Psoas muscle (tissue), 8 donors: Measurements from ENCODE around the gene UNC5C. TPM values are rescaled to one million over a fixed set of nuclear protein-coding genes. Genes with fewer than 3 reads are reported as not detected.

Source experiments
- ATAC-seq, 4 donors: fragments of 200-7000 bp; cut with Tn5 transposase; one replicate each; pipeline ENCODE4 v1.9.1; 2020; ENCODE audit warnings: moderate library complexity in 3 of 4, mild to moderate bottlenecking in 2 of 4
- DNase-seq, 2 donors: peaks; one replicate each; pipeline ENCODE4 v3.0.0-alpha.2; 2020
- H3K27ac ChIP-seq: fragments of 200-600 bp; one replicate; pipeline ENCODE4 v1.8.0; 2022
- H3K27me3 ChIP-seq, 3 donors: fragments of 200-600 bp in 1 of 3; one replicate each; pipeline versions ENCODE4 v1.6.1 to v1.8.0; 2013 to 2022; ENCODE audit warnings: low read length in 2 of 3, mild to moderate bottlenecking in 2 of 3, moderate library complexity in 1 of 3; ENCODE audit not compliant: insufficient read depth in 3 of 3
- H3K36me3 ChIP-seq, 2 donors: fragments of 200-600 bp in 1 of 2; one replicate each; pipeline versions ENCODE4 v1.6.1 to v1.8.0; 2013 to 2022; ENCODE audit warnings: low read depth in 1 of 2, mild to moderate bottlenecking in 1 of 2, moderate library complexity in 1 of 2; ENCODE audit not compliant: insufficient read depth in 1 of 2
- H3K4me1 ChIP-seq: fragments of 200-600 bp; one replicate; pipeline ENCODE4 v1.8.0; 2022
- H3K4me3 ChIP-seq: fragments of 200-600 bp; one replicate; pipeline ENCODE4 v1.8.0; 2022; ENCODE audit warnings: mild to moderate bottlenecking
- H3K9me3 ChIP-seq: fragments of 200-600 bp; one replicate; pipeline ENCODE4 v1.8.0; 2022
- WGBS, 3 donors: extraction: QIAGEN DNeasy Blood & Tissue Kit; methylation state at CpG; one replicate each; pipeline versions ENCODE4 v1.1.6 to v1.1.7; 2013; 5-methylcytosine and 5-hydroxymethylcytosine counted together
- intact Hi-C, 2 donors: fragments of 100-400 bp; cut with DNase I; formaldehyde crosslinking; loops; one replicate each; pipeline versions ENCODE4 v1.11.0 to v1.14.2; 2022
- polyA plus RNA-seq, 3 donors: library from polyadenylated mRNA; stranded (reverse); fragments of 200-250 nt; gene quantifications; one replicate each; pipeline ENCODE4 v1.2.3, GENCODE V29; 2013
- total RNA-seq, 4 donors: library from RNA; stranded (reverse); fragmentation: NEBNext Ultra II Directional in 2 of 4; extraction: Animal tissue kit (Norgen Biotek cat#: 25700) in 2 of 4; gene quantifications; one replicate each; pipeline versions ENCODE4 v1.2.1 to v1.2.4, GENCODE V29; 2021 to 2023
- TF ChIP-seq, protein P1 (sequence below): fragments of 200-600 bp; IDR thresholded peaks from one replicate; pipeline ENCODE4 v1.8.0; 2022; ENCODE audit warnings: antibody characterized with exemption
- donor health status: healthy with polysubstance abuse.
- donor health status: DM: no; HTN: no; CAD: no; lungs with moderate emphysema.
- donor health status: Bipolar disorder and iron deficiency.
- donor health status: healthy.
- donor health status: DM: yes; HTN: yes; CAD: no.
- donor health status: DM: no; HTN: no; CAD: no.
- donor health status: DM: no; HTN: no; CAD: no.
- donor health status: DM: yes; HTN: yes; CAD: no.

The UNC5C gene
- total and polyA plus RNA-seq, 7 donors, result 0.04 to 1.1 (median 0.19) TPM

GRCh38 chr4:95465010-95465409 lies 83.8 kb downstream of the UNC5C start:
- Histone ChIP-seq H3K27me3 (no peaks in the 10 kb centered on the region), H3K36me3 (no peaks in the 10 kb centered on the region), H3K27ac (no peak overlapping the region), H3K9me3 (no peaks in the 10 kb centered on the region), H3K4me1 (no peaks in the 10 kb centered on the region), H3K4me3 (no peak overlapping the region)
- DNase-seq (no peak), ATAC-seq (no peak)
- WGBS, 3 donors, result 33 to 37% (median 36%) methylated on average over 6 of the region's 6 CpGs
- TF ChIP-seq, protein P1, sequence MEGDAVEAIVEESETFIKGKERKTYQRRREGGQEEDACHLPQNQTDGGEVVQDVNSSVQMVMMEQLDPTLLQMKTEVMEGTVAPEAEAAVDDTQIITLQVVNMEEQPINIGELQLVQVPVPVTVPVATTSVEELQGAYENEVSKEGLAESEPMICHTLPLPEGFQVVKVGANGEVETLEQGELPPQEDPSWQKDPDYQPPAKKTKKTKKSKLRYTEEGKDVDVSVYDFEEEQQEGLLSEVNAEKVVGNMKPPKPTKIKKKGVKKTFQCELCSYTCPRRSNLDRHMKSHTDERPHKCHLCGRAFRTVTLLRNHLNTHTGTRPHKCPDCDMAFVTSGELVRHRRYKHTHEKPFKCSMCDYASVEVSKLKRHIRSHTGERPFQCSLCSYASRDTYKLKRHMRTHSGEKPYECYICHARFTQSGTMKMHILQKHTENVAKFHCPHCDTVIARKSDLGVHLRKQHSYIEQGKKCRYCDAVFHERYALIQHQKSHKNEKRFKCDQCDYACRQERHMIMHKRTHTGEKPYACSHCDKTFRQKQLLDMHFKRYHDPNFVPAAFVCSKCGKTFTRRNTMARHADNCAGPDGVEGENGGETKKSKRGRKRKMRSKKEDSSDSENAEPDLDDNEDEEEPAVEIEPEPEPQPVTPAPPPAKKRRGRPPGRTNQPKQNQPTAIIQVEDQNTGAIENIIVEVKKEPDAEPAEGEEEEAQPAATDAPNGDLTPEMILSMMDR, result no peak
- intact Hi-C loops, result no loop called here

GRCh38 chr4:95462921-95463320 lies 85.9 kb downstream of the UNC5C start:
- Histone ChIP-seq H3K4me1 (no peaks in the 10 kb centered on the region), H3K36me3 (no peaks in the 10 kb centered on the region), H3K4me3 (no peak overlapping the region), H3K27me3 (no peaks in the 10 kb centered on the region), H3K27ac (no peak overlapping the region), H3K9me3 (no peaks in the 10 kb centered on the region)
- DNase-seq (no peak), ATAC-seq (no peak)
- intact Hi-C loops, result no loop called here
- TF ChIP-seq, protein P1, result no peak
- 78 to 90% (median 83%) methylated on average over 8 of the region's 8 CpGs for WGBS, 3 donors

- H3K27me3 ChIP-seq, result no peaks in the 10 kb centered on the region
- no peak for ATAC-seq
Observed at GRCh38 chr4:95457353-95457752, 91.4 kb downstream of the UNC5C start.

GRCh38 chr4:95450294-95450693 lies 98.5 kb downstream of the UNC5C start:
- ATAC-seq (no peak), DNase-seq (no peak)
- 66 to 85% (median 82%) methylated on average over 2 of the region's 2 CpGs for WGBS, 3 donors
- TF ChIP-seq, protein P1, result no peak
- Histone ChIP-seq H3K27ac (no peak overlapping the region), H3K4me3 (no peak overlapping the region), H3K36me3 (no peaks in the 10 kb centered on the region), H3K27me3 (peaks cover 0 to 3% (median 0%) of the 10 kb centered on the region in 3 donors), H3K4me1 (no peaks in the 10 kb centered on the region), H3K9me3 (no peaks in the 10 kb centered on the region)
- intact Hi-C loops, result no loop called here

More at GRCh38 chr4:95457353-95457752, 91.4 kb downstream of the UNC5C start:
- TF ChIP-seq, protein P1, result no peak
- H3K4me1 ChIP-seq, result no peaks in the 10 kb centered on the region
- DNase-seq, result no peak
- intact Hi-C loops, result no loop called here
- 33 to 38% (median 38%) methylated on average over 4 of the region's 4 CpGs for WGBS, 3 donors
- no peaks in the 10 kb centered on the region for H3K36me3 ChIP-seq
- no peak overlapping the region for H3K27ac ChIP-seq
- H3K9me3 ChIP-seq, result no peaks in the 10 kb centered on the region
- no peak overlapping the region for H3K4me3 ChIP-seq

GRCh38 chr4:95446173-95446572 lies 102.6 kb downstream of the UNC5C start:
- no peaks in the 10 kb centered on the region for H3K36me3 ChIP-seq
- no peak for ATAC-seq
- H3K4me3 ChIP-seq, result no peak overlapping the region
- peaks cover 0 to 3% (median 0%) of the 10 kb centered on the region in 3 donors for H3K27me3 ChIP-seq
- 85 to 92% (median 88%) methylated on average over 4 of the region's 4 CpGs for WGBS, 3 donors
- DNase-seq, result no peak
- TF ChIP-seq, protein P1, result no peak
- no peak overlapping the region for H3K27ac ChIP-seq
- H3K4me1 ChIP-seq, result no peaks in the 10 kb centered on the region
- H3K9me3 ChIP-seq, result no peaks in the 10 kb centered on the region
- intact Hi-C loops, result no loop called here
